Measurements from ENCODE around the gene MBNL2. TPM values are rescaled to one million over a fixed set of nuclear protein-coding genes. Genes with fewer than 3 reads are reported as not detected.
"Not testable (repeated sequence)": the region's sequence is repeated elsewhere in the genome, so short reads cannot be mapped to it uniquely, and the experiment has no call there.

The MBNL2 gene
- 50.4 and 76.9 TPM in 2 replicates for total RNA-seq

GRCh38 chr13:97221989-97222700 is at the start of gene MBNL2:
TSS of gene MBNL2 (plus strand) at chr13:97222333. CDS start at chr13:97276236, 53,903 bp downstream.
- peak; percentile 96 for DNase-seq (ENCODE audit: low read depth, low spot score)

GRCh38 chr13:97174638-97175037 is 47.5 kb upstream of the MBNL2 start:
- no peak for DNase-seq (ENCODE audit: low read depth, low spot score)

- DNase-seq (ENCODE audit: low read depth, low spot score) = no peak
Measured at GRCh38 chr13:97175041-97175440, 47.1 kb upstream of the MBNL2 start.

- DNase-seq (ENCODE audit: low read depth, low spot score) = no peak
Measured at GRCh38 chr13:97179501-97179900, 42.6 kb upstream of the MBNL2 start.

GRCh38 chr13:97182111-97182890 is 39.8 kb upstream of the MBNL2 start:
- DNase-seq (ENCODE audit: low read depth, low spot score) = no peak

- DNase-seq (ENCODE audit: low read depth, low spot score) = no peak
Measured at GRCh38 chr13:97185291-97185690, 36.8 kb upstream of the MBNL2 start.

- DNase-seq (ENCODE audit: low read depth, low spot score) = no peak
Measured at GRCh38 chr13:97185751-97186150, 36.4 kb upstream of the MBNL2 start.

GRCh38 chr13:97188207-97188606 is 33.9 kb upstream of the MBNL2 start:
- DNase-seq (ENCODE audit: low read depth, low spot score) = no peak

- DNase-seq (ENCODE audit: low read depth, low spot score) = no peak
Measured at GRCh38 chr13:97189928-97190327, 32.2 kb upstream of the MBNL2 start.

GRCh38 chr13:97191142-97191541 is 31.0 kb upstream of the MBNL2 start:
- no peak for DNase-seq (ENCODE audit: low read depth, low spot score)

- no peak for DNase-seq (ENCODE audit: low read depth, low spot score)
Measured at GRCh38 chr13:97191615-97192014, 30.5 kb upstream of the MBNL2 start.

- no peak for DNase-seq (ENCODE audit: low read depth, low spot score)
Measured at GRCh38 chr13:97192166-97192565, 30.0 kb upstream of the MBNL2 start.

GRCh38 chr13:97193577-97193976 is 28.6 kb upstream of the MBNL2 start:
- no peak for DNase-seq (ENCODE audit: low read depth, low spot score)

- DNase-seq (ENCODE audit: low read depth, low spot score) = peak; percentile 83
Measured at GRCh38 chr13:97194479-97194878, 27.7 kb upstream of the MBNL2 start.

GRCh38 chr13:97196340-97196739 is 25.8 kb upstream of the MBNL2 start:
- no peak for DNase-seq (ENCODE audit: low read depth, low spot score)

GRCh38 chr13:97198753-97199152 is 23.4 kb upstream of the MBNL2 start:
- DNase-seq (ENCODE audit: low read depth, low spot score) = no peak

GRCh38 chr13:97199451-97199850 is 22.7 kb upstream of the MBNL2 start:
- no peak for DNase-seq (ENCODE audit: low read depth, low spot score)

GRCh38 chr13:97200081-97200942 is 21.8 kb upstream of the MBNL2 start:
- no peak for DNase-seq (ENCODE audit: low read depth, low spot score)

GRCh38 chr13:97202761-97203160 is 19.4 kb upstream of the MBNL2 start:
- DNase-seq (ENCODE audit: low read depth, low spot score) = no peak

- no peak for DNase-seq (ENCODE audit: low read depth, low spot score)
Measured at GRCh38 chr13:97205465-97205864, 16.7 kb upstream of the MBNL2 start.

- DNase-seq (ENCODE audit: low read depth, low spot score) = no peak
Measured at GRCh38 chr13:97205982-97206381, 16.2 kb upstream of the MBNL2 start.

GRCh38 chr13:97207252-97207651 is 14.9 kb upstream of the MBNL2 start:
- not testable (repeated sequence) for DNase-seq (ENCODE audit: low read depth, low spot score)
